ENCODE measurements around the gene SH3BGRL2.
A peak's percentile ranks its signal among the peaks of the same experiment; 100 is the strongest.

- TF ChIP-seq CTCF (IDR thresholded peaks at IDR 0.05) (peak; percentile 20 to 56 (median 47)), POLR2A (IDR thresholded peaks at IDR 0.05) (no peak), EP300 (IDR thresholded peaks at IDR 0.05) (no peak)
These were observed 82.7 kb downstream of the SH3BGRL2 start for GRCh38 chr6:79713701-79714322.
